Nephron (organoid): ENCODE measurements around the gene NTNG1.
"Not testable (repeated sequence)": the region's sequence is repeated elsewhere in the genome, so short reads cannot be mapped to it uniquely, and the experiment has no call there.

ENCODE experiments used
- H3K27ac Mint-ChIP-seq, 3 experiments: 2 replicates each; pipeline ENCODE4 v1.8.0; 2020; ENCODE audit warnings: mixed read lengths in 3 of 3, mild to moderate bottlenecking in 2 of 3, moderate library complexity in 1 of 3
- H3K27me3 Mint-ChIP-seq: 2 replicates; pipeline ENCODE4 v1.8.0; 2021; ENCODE audit warnings: low read depth, mild to moderate bottlenecking, moderate library complexity, mixed read lengths
- H3K36me3 Mint-ChIP-seq: 2 replicates; pipeline ENCODE4 v1.8.0; 2020; ENCODE audit warnings: low read depth, mixed read lengths
- H3K4me1 Mint-ChIP-seq: 2 replicates; pipeline ENCODE4 v1.8.0; 2020; ENCODE audit warnings: mixed read lengths
- H3K4me3 Mint-ChIP-seq, 3 experiments: 2 replicates each; pipeline ENCODE4 v1.8.0; 2020; ENCODE audit warnings: mild to moderate bottlenecking in 3 of 3, mixed read lengths in 3 of 3, moderate library complexity in 2 of 3
- H3K9me3 Mint-ChIP-seq: 2 replicates; pipeline ENCODE4 v1.8.0; 2020; ENCODE audit warnings: mixed read lengths
- CTCF ChIP-seq, 3 experiments: fragments of 200-600 bp; sonication (generic); IDR thresholded peaks; one replicate each; pipeline ENCODE4 v1.5.0; 2021; ENCODE audit warnings: antibody characterized with exemption in 3 of 3; ENCODE audit not compliant: unreplicated experiment in 3 of 3

The NTNG1 gene

GRCh38 chr1:107140703-107141490 is at the start of gene NTNG1:
NTNG1 (plus strand) TSS chr1:107141039.
- no peaks in the 10 kb centered on the region for H3K36me3 Mint-ChIP-seq
- H3K27ac Mint-ChIP-seq, result peak within 1 kb of the TSS; percentile 89 to 92 (median 92)
- no peaks in the 10 kb centered on the region for H3K9me3 Mint-ChIP-seq
- peaks cover 37% of the 10 kb centered on the region for H3K27me3 Mint-ChIP-seq
- H3K4me3 Mint-ChIP-seq, result peak within 1 kb of the TSS; percentile 96 to 99 (median 99)
- TF ChIP-seq CTCF (IDR thresholded peaks at IDR 0.05; ENCODE audit: unreplicated experiment in 3 of 3), result no peak
- peaks cover 23% of the 10 kb centered on the region for H3K4me1 Mint-ChIP-seq

DNA sequence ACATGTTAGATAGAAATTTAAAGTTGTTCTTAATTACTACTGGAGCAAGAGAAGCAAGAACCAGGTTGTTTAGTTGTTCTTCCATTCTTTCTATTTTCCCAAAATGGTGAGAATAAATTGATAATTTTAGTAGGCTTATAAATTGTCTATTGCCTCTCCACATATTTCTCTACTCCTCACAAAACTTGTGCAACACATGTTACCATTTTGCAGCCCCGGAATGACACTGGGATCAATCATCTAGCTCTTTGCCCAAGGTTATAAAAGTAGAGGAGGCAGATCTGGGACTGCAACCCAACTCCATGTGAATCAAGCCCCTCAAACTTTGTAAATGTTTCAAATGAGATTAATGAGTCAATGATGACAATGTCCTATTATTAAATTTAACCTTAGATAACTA is 49.4 kb upstream of the NTNG1 start:
- H3K36me3 Mint-ChIP-seq, result no peaks in the 10 kb centered on the region

DNA sequence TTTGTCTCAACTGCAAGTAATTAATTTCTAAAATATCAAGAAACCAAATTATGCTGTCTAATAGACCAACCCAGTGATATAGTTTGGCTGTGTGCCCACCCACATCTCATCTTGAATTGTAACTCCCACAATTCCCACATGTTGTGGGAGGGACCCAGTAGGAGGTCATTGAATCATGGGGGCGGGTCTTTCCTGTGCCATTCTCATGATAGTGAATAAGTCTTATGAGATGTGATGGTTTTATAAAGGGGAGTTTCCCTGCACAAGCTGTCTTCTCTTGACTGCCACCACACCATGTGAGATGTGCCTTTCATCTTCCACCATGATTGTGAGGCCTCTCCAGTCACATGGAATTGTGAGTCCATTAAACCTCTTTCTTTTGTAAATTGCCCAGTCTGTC is 47.4 kb upstream of the NTNG1 start:
- H3K9me3 Mint-ChIP-seq, H3K4me1 Mint-ChIP-seq, H3K4me3 Mint-ChIP-seq, H3K36me3 Mint-ChIP-seq, H3K27me3 Mint-ChIP-seq, H3K27ac Mint-ChIP-seq: not testable (repeated sequence)

More for the DNA sequence above, 49.4 kb upstream of the NTNG1 start:
- H3K4me3 Mint-ChIP-seq, result no peak overlapping the region
- no peaks in the 10 kb centered on the region for H3K27me3 Mint-ChIP-seq
- no peaks in the 10 kb centered on the region for H3K9me3 Mint-ChIP-seq
- H3K27ac Mint-ChIP-seq, result no peak overlapping the region
- no peak for TF ChIP-seq CTCF (IDR thresholded peaks at IDR 0.05; ENCODE audit: unreplicated experiment in 3 of 3)
- H3K4me1 Mint-ChIP-seq, result no peaks in the 10 kb centered on the region

GRCh38 chr1:107095647-107096046 is 45.2 kb upstream of the NTNG1 start:
- H3K4me3 Mint-ChIP-seq, result no peak overlapping the region
- H3K27ac Mint-ChIP-seq, result no peak overlapping the region
- H3K9me3 Mint-ChIP-seq, result no peaks in the 10 kb centered on the region
- no peaks in the 10 kb centered on the region for H3K4me1 Mint-ChIP-seq
- TF ChIP-seq CTCF (IDR thresholded peaks at IDR 0.05; ENCODE audit: unreplicated experiment in 3 of 3), result no peak
- H3K27me3 Mint-ChIP-seq, result no peaks in the 10 kb centered on the region
- no peaks in the 10 kb centered on the region for H3K36me3 Mint-ChIP-seq

- Mint-ChIP-seq H3K27ac (no peak overlapping the region), H3K4me3 (no peak overlapping the region), H3K4me1 (no peaks in the 10 kb centered on the region), H3K27me3 (no peaks in the 10 kb centered on the region), H3K36me3 (no peaks in the 10 kb centered on the region), H3K9me3 (no peaks in the 10 kb centered on the region)
- no peak for TF ChIP-seq CTCF (IDR thresholded peaks at IDR 0.05; ENCODE audit: unreplicated experiment in 3 of 3)
These were observed 44.1 kb upstream of the NTNG1 start for GRCh38 chr1:107096690-107097089.

DNA sequence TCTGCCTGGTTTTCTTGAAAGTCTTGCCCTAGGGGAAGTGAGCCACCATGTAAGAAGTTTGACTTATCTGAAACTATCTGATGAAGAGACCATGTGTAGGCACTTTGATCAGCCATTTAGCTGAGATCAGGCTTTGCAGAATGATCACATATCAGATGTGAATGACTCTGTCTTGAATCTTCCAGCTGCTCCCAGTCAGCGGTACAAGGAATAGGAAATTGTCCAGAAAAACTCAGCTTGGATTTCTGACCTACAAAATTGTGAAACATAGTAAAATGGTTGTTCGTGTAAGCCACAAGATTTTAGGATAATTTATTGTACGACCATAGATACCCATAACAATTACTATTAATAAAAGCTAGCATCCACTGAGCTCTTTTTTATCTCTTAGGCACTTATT is 41.9 kb upstream of the NTNG1 start:
- no peak for TF ChIP-seq CTCF (IDR thresholded peaks at IDR 0.05; ENCODE audit: unreplicated experiment in 3 of 3)
- Mint-ChIP-seq H3K27ac (no peak overlapping the region), H3K4me1 (no peaks in the 10 kb centered on the region)

More for the DNA sequence above, 41.9 kb upstream of the NTNG1 start:
- no peaks in the 10 kb centered on the region for H3K36me3 Mint-ChIP-seq
- H3K4me3 Mint-ChIP-seq, result no peak overlapping the region
- H3K27me3 Mint-ChIP-seq, result no peaks in the 10 kb centered on the region
- no peaks in the 10 kb centered on the region for H3K9me3 Mint-ChIP-seq
